HG02678 (cell line): ENCODE measurements around the gene ZNF407.

ENCODE experiments used
- ATAC-seq: cut with Tn5 transposase; IDR thresholded peaks from one replicate; pipeline ENCODE4 v1.9.1; 2021; ENCODE audit warnings: mild to moderate bottlenecking, moderate library complexity; ENCODE audit not compliant: unreplicated experiment

Gene ZNF407

GRCh38 chr18:74994502-74995418, 397.1 kb downstream of the ZNF407 start:
- ATAC-seq, result peak; percentile 82

DNA sequence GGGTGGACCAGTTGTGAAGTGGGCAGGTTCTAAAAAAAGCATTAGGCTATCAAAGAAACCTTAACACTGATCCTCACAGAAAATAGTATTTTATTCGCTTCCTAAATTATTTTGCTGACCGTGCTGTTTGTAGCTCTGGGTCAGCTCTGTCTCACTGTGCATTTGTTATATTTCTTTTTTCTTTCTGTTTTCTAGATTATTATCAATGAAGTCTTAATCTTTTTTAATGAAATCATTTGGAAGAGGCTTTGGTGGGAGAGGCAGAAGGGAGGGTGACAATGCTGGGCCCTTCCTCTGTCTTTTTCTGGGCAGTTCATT, 397.7 kb downstream of the ZNF407 start:
- ATAC-seq, result no peak

GRCh38 chr18:74996055-74996454, 398.4 kb downstream of the ZNF407 start:
- no peak for ATAC-seq

- ATAC-seq, result no peak
Measured at GRCh38 chr18:74996996-74997395, 399.3 kb downstream of the ZNF407 start.

DNA sequence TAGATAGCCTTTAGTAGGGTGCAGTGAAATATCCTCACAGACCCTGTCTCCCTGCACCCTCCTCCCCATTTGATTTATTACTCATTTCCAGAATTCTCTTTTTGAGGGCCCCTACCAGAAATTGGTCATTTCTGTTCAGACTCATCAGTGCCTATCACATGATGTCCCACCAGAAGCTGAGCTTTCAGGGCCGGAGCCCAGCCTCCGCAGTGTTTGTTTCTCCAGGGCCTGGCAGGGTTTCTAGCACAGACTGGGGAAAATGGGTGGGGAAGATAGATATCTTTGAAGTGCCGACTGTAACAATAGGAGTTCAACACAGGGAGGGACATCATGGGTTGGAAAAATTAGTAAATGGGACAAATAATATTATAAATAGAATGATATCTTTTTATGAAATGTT, 403.2 kb downstream of the ZNF407 start:
- ATAC-seq, result no peak

- no peak for ATAC-seq
Measured at GRCh38 chr18:75003039-75003438, 405.4 kb downstream of the ZNF407 start.

- no peak for ATAC-seq
Measured at GRCh38 chr18:75003764-75004690, 406.4 kb downstream of the ZNF407 start.

DNA sequence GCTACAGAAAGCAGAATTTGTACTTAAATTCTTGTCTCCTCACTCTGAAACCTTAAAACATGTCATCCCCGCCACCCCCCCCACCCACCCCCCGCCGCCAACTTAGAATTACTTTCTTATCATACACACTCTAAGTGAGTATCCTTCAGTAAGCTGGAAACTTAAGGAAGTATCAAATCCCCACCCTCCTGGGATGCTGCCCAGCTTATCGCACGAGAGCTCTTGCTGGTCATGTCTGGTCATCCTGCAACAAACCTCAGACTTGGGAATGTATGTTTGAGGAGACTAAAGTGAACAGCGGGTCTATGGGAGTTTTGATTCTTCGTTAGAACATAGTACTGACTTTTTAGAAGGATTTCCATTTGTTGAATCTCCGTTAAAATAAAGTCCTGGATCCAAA, 408.0 kb downstream of the ZNF407 start:
- ATAC-seq, result no peak

DNA sequence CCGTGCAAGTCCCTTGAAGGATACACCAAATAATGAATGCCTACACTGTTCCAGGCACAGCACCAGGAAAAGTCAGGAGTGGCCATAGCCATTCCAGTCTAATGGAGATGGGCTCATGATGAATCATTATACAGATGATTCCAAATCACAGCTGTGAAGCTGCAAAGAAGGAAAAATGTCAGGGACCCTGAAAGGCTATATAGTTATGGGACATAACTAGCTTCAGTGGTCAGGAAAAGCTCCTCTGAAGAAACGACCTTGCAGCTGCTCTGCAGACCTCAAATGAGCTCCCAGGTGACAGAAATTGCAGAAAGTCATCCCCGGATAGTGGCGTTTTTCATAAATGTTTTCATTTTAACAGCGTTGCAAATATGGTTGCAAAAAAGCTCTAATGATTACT, 410.5 kb downstream of the ZNF407 start:
- no peak for ATAC-seq

DNA sequence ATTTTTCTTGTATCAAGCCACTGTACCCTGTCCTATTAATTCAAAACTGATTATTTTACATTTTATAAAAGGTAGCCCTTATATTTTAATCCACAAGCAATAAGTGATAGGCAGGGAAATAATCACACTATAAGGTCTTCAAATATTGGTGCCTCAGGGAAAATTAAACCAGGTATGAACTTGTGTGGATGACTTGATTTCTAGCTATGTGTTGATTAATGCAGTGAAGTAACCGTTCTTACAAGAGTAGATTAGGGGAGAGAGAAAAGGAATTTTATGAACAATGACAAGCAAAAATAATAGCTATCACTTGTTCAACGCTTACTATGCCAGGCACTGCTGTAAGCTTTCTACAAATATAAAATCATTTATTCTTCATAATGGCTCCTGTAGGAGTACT, 411.6 kb downstream of the ZNF407 start:
- ATAC-seq, result no peak

DNA sequence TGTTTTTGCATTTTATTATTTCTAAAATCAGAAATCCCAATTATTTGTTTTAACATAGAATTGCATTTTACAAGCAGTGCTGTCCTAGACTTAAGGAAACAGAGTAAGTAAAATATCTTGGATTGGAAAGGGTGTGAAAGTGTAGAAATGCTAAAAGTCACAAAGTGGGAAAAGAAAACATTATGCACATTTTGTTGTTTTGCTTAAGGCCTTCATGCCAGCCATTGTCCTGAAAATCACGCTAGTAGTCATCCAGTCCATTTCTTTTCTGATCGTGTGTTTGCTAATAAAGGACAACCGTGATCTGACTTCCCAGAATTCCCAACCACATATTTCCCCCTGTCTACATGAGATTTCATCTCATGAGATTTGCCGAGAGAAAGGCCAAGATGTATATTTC, 412.2 kb downstream of the ZNF407 start:
- ATAC-seq, result no peak

- no peak for ATAC-seq
Measured at GRCh38 chr18:75010278-75010677, 412.6 kb downstream of the ZNF407 start.

DNA sequence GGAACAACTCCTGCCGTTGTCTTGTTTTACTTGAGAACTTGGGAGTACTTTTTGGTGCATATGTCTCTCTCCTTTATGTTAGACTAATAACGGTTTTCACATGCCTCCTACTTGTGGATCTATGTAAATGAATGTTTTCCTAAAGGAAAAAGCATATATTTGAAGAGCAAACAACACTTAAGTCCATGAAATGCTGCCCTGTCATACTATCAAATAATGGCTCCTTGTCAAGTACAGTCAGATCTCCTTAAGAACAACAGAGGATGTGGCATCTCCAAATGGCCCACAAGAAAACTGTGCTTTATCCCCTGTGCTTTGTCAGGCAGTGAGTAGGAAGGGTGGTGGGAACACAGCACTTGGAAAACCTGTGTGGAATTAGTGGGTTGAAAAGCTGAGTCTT, 413.0 kb downstream of the ZNF407 start:
- ATAC-seq, result no peak

GRCh38 chr18:75016025-75016717, 418.5 kb downstream of the ZNF407 start:
- ATAC-seq, result peak; percentile 91

DNA sequence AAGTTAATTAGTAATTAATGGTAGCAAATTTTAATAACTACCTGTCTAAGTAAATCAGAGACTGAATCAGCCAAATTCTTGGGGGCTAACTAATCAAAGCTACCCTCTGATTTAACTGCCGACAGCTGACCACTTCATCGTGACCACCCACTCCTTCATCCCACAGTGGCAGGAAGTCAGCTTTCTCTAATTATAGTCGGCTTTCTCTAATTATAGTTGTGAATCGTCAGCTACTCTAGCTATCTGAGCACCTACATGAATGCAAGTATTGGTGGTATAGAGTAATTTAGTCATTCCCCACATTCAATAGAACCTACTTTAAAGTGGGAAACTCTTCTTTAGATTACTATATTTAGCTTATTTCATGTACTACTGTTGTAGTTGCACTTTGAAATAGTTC, 425.8 kb downstream of the ZNF407 start:
- ATAC-seq, result no peak

DNA sequence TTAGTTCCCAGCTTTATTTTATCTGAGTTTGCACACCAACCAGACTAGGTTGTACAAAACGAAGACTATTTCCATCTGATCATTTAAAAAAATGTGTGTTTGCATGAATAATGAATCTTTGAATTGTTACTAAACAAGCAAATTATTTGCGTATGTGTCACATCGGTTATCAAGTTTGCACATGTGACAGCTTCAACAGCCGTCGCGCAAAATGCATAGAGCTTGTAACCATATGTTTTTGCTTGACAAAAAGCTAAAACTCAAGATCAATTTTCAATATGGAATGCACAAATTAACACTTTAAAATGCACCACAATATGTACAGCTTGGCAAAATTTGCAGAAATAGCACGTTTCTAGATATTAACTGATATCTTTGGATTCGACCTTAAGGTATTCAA, 427.2 kb downstream of the ZNF407 start:
- no peak for ATAC-seq

DNA sequence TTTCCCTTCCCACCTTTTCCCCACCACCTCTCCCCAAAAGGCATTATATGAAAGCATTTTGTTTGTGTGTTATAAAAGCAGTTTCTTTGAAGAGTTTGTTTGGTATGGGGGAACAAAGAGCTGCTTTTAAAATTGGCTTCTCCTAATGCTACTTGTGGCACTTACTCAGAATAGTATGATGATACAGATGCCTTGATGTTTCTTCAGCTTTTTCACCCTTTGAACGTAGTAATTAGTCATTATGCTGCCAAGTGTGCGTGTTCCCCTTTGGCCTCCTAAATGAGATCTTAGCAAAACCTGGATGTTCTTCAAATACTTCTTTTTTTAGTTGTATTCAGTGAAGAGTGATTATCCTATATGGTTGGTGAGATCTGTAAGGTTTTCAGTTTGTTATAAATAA, 427.9 kb downstream of the ZNF407 start:
- ATAC-seq, result no peak

GRCh38 chr18:75029481-75029880, 431.8 kb downstream of the ZNF407 start:
- ATAC-seq, result no peak

DNA sequence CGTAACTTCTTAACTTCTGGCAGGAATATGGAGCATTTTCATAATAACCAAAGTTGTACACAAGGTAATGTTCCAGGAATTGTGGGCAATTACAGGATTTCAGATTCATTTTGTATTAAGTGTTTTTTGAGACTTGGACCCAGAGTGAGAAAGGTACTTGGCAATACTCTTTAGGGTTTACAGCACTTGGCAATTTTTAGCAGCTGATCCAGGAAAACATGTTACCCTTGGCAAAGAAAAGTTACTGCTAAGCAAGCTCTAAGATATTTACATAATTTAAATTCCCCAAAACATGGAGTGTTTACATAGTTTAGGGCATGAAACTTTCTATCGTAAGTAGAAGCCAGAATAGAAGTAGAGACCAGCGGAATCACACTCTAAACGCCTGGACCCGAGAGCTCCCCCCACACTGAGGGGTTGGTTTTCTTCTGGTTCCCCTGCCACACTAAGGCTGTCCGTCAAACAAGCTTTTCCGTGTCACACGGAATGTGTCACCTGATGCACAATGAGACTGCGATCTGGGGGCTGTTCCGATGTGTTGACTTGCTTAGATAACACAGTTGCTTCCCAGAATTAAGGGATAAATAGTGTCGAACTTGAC, 434.1 kb downstream of the ZNF407 start:
- ATAC-seq, result no peak

GRCh38 chr18:75033516-75033915, 435.8 kb downstream of the ZNF407 start:
- ATAC-seq, result no peak

- ATAC-seq, result no peak
Measured at GRCh38 chr18:75034937-75035336, 437.3 kb downstream of the ZNF407 start.
